Epithelial cell of prostate (primary cell): ENCODE data around the gene SERPINB8.
"Not testable (repeated sequence)": the region's sequence is repeated elsewhere in the genome, so short reads cannot be mapped to it uniquely, and the experiment has no call there.

Source experiments
- DNase-seq: peaks from one replicate; pipeline ENCODE4 v3.0.0-alpha.2; 2011; ENCODE audit warnings: low read depth, low spot score
- H3K27ac ChIP-seq: fragments of 450-650 bp; 2 replicates; pipeline ENCODE4 v1.5.1; 2017; ENCODE audit warnings: mild to moderate bottlenecking

Gene SERPINB8, protein sequence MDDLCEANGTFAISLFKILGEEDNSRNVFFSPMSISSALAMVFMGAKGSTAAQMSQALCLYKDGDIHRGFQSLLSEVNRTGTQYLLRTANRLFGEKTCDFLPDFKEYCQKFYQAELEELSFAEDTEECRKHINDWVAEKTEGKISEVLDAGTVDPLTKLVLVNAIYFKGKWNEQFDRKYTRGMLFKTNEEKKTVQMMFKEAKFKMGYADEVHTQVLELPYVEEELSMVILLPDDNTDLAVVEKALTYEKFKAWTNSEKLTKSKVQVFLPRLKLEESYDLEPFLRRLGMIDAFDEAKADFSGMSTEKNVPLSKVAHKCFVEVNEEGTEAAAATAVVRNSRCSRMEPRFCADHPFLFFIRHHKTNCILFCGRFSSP

DNA sequence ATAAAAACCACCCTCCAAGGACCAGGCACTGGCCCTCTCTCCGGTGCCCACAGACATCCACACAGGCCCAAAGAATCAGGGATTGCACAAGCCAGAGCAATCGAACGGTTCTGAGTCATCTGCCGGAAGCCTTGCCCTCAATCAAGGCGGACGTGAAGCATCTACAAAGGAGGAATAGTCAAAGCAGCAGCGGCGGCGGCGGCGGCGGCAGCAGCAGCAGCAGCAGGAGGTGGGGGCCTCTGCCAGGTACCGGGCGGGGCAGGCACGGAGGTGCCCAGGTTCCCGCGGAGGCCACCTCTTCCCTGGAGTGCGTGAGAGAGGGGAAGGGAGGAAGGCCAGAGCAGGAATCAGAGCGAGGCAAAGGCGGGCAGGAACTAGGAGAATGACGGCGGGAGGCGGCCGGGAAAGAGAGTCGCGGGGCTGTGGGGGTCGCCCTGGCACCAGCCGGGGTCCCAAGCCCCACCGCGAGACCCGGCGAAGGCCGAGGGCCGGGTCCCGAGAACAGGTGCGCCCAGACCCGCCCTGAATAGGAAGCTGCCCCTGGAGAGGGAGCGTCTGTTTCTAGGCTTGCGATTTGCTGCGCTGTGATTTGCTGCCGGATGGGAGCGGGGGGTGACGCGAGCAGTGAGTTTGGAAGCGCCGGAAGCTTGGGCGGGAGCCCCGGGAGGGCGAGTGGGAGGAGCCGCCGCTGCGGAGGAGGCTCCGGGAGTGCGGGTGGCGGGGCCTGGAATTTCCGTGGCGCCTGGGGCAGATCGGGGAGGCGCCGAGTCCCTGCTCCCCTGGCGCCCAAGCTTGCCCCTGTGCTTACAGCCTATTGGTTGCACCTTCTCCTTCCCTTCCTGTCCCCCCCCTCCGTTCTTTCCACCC lies at the start of gene SERPINB8:
Gene SERPINB8 (plus strand): TSS at position 140 of the 867 bp plus-strand sequence. CDS start 8,228 bp downstream, outside the sequence.
- peak within 1 kb of the TSS; percentile 100 for H3K27ac ChIP-seq
- DNase-seq: peak; percentile 86

DNA sequence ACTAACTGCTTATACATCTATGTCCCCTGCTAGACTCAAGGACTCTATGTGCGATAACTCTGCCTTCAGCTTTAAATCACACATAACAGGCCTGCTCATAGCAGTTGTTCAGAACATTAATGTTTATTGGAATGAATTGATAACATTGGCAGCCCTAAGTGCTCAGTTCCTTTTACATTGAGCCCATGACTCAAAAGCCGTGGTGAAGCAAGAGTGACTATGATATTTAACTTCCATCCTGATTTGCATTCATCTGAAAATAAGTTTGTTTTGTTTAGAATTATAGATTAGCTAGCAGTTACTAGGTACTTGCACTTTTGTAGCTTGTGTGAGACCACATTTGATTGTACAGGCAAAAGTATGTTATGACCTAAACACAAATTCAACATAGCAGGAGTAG lies 47.8 kb upstream of the SERPINB8 start:
- no peak for DNase-seq
- no peak overlapping the region for H3K27ac ChIP-seq

DNA sequence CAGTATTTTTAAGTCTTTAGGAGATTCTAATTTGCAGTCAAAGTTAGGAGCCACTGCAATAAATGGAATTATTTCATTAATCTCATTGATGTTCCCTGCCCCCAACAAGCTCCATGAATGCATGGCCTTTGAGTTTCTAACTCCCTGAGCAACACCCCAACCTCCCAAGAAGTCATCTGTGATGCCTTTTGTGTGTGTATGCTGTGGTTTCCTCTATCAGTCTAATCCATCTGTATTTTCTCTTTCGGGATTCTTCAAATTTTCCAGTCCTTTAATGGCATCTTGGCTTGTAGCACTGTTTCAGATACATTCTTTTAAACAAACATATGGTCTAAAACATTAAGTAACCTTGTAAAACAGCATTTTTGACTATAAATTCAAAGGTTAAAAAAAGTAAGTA lies 45.3 kb upstream of the SERPINB8 start:
- no peak overlapping the region for H3K27ac ChIP-seq
- no peak for DNase-seq

DNA sequence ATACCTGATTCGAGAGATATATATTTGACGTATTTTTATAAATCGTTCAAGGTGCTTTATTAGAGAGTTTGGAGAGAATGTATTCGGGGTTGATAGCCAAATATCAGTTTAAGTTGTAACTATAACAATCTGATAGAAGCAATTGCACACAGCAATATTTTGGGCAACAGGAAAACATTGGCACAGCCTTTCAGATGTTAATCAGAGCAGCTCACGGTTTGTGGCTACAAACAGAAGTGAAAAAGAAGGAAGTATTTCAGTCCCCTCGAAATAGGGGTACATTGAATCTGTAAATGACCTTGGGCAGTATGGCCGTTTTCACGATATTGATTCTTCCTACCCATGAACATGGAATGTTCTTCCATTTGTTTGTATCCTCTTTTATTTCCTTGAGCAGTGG lies 41.5 kb upstream of the SERPINB8 start:
- no peak for DNase-seq
- no peak overlapping the region for H3K27ac ChIP-seq

DNA sequence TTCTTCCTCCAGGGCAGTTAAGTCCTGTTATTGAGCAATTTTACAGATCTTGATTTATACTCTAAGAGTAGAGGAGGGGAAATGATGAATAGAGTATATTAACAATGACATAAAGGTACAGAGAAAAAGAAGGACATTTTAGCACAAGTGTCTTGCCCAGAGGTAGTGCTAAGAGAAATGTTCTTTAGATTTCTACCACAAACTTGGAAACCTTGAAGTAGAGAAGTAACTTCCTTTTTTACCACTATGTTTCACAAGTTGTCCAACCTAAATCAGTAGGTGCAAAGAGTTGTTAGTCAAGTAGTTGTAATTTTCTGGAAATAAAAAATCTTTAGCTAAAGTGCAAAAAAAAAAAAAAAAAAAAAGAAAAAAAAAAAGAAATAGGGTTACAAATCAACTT lies 40.5 kb upstream of the SERPINB8 start:
- H3K27ac ChIP-seq, DNase-seq: not testable (repeated sequence)

DNA sequence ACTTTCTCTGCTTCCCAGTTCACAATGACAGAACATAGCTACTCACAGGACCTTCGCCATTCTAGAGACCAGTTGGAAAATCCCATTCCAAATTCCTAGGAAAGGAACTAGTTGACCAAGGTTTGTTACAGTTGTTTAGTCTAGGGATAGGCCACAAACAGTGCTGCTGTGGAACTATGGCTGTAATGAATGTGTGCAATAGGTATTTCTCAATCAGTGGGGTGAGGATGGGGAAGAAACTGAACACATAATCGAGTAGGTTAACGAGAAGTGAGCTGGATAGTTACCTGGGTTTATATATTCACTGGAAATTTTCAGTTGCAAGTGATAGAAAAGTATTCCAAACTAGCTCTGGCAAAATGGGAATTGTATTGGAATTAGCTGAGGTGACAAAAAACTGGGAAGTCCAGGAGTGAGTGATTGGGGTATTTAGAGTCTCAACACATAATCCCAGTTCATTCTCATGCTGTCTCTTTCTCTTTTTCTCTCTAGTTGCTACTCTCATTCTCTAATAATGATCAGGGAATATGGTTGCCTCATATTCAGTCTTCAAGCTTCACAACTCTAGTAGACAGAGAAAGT lies 39.0 kb upstream of the SERPINB8 start:
- DNase-seq: no peak

DNA sequence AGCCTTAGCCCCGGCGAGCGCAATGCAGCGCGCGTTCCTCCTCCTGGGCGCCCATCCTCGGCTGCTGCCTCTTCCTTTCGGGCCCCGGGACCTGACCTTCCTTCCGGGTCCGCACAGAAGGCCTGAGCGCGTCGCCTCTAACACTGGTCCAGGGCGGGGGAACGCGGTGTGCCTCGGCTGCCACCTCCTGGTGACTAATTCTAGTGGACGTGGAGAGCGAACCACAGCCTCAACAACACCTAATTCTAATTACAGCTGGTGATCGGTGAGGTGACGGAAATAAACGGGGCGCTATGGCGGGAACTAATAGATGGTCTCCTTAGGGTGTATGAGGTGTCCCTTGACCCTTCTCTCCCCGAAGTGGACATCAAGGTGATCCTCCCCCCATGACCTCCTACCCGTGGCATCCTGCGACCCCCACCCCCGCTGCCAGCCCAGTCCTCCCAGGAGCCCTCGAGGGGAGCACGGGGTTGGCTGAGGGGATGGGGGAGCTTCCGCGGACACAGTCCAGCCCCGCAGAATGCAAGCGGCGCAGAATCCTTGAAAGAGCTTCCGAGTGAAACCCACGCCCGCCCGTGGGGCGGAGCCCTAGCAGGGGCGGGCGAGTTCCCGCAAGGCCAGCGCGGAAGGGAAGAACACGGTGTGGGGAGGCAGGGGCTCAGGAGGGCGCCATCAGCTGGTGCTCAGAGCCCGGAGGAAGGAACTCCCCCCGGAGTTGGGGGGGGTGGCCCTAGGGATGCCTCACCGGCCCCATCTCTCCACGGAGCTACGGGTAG lies 33.5 kb upstream of the SERPINB8 start:
- DNase-seq: peak; percentile 24
- no peak overlapping the region for H3K27ac ChIP-seq

More for the DNA sequence above, 39.0 kb upstream of the SERPINB8 start:
- H3K27ac ChIP-seq: no peak overlapping the region

DNA sequence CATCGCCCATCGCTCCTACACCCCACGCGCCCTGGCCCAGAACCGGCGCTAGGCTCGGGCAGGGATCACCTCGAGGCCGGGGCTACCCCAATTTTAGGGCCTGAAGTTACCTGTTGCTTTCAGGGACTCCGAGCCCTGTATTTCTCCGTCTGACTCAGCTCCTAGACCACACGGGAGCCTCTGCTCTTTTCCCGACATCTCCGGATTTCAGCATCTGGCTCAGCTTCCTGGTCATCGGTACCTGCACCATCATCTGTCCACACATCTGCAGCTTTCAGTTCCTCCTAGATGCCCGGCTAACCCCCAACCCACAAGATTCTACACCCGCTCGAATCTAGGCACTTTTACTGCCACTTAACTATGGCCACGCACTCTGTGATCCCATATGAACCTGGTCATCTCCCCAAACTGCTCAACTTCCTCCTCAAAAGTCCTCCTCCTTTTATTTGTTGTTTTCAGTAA lies 32.9 kb upstream of the SERPINB8 start:
- no peak overlapping the region for H3K27ac ChIP-seq
- no peak for DNase-seq

DNA sequence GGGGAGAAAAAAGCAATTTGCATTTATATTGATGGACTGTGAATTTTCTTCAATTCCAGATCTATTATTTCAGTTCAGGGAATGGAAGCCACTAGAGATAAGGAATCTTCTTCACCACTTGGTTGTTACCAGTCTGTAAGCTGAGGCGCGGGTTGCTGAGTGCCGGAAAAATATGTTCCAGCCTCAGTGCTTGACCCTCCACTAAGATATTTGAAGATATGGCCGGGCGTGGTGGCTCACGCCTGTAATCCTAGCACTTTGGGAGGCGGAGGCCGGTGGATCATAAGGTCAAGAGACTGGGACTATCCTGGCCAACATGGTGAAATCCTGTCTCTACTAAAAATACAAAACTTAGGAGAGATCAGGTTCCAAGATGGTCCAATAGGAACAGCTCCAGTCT lies 29.9 kb upstream of the SERPINB8 start:
- no peak for DNase-seq
- H3K27ac ChIP-seq: no peak overlapping the region

DNA sequence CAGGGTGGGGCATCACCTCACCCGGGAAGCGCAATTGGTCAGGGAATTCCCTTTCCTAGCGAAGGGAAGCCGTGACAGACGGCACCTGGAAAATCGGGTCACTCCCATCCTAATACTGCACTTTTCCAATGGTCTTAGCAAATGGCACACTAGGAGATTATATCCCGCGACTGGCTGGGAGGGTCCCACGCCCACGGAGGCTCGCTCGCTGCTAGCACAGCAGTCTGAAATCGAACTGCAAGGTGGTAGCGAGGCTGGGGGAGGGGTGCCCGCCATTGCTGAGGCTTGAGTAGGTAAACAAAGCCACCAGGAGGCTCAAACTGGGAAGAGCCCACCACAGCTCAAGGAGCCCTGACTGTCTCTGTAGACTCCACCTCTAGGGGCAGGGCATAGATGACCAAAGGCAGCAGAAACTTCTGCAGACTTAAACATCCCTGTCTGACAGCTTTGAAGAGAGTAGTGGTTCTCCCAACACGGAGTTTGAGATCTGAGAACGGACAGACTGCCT lies 29.3 kb upstream of the SERPINB8 start:
- DNase-seq, H3K27ac ChIP-seq: not testable (repeated sequence)

DNA sequence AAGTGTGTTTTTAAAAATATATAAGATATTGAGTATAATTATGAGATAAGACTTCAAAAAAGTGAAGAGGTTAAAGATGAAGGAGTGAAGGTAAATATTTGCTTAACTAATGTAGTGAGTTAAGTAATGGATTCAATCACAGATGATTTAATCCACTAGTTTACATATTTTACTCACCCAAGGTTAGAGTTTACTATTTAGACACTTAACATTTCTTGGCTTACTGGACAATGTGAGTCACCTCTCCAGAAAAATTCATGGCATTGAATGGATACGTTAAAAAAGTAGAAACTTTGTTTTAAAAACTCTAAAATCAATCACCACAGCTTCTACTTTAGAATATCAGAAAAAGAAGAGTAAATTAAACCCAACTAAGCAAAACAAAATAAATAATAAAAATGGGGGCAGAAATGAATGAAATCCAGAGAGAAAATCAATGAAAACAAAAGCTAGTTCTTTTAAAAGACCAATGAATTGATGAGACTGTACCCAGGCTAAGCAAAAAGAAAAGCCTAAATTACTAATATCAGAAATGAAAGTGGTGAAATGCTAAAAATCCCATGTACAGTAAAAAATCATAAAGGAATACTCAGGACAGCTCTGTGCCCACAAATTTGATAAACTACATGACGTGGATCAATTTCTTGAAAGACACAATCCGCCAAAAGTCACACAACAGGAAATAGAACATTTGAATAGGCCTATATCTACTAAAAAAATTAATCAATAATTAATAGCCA lies 22.7 kb upstream of the SERPINB8 start:
- H3K27ac ChIP-seq: no peak overlapping the region
- no peak for DNase-seq

DNA sequence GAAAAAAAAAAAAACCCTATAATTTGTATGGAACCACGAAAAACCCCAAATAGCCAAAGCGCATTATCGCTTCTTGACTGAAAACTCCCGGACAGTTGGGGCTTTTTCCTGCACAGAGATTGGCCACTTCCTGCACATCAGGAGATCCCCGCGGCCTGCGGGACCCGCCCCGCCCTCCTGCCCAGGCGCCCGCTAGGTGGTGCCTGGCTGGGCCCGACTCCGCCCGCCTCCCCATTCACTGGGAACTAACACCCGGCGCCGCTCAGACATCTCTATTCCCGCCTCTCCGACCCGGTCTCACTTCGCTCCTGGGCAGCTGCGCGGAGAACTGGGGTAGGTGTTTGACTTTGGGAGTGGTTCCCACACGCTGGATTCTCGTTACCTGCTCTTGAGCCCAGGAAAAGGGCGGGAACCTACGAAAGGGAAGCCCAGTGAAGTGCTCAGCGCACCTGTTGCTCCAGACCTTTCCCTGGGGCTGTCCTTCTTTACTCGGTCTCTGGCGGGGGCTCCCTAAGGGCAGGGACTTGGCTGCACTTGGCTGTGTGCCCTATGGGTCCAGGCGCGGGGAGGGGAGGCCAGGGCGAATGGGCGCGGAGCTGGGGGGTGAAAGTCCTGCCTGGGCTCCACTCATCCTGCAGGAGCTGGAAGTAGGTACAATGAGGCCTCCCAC lies 20.7 kb upstream of the SERPINB8 start, which contains the start of gene HMSD:
Gene HMSD (plus strand): TSS at position 234 of the 670 bp plus-strand sequence. CDS start 4,155 bp downstream, outside the sequence.
- no peak for DNase-seq
- no peak within 1 kb of the TSS for H3K27ac ChIP-seq

DNA sequence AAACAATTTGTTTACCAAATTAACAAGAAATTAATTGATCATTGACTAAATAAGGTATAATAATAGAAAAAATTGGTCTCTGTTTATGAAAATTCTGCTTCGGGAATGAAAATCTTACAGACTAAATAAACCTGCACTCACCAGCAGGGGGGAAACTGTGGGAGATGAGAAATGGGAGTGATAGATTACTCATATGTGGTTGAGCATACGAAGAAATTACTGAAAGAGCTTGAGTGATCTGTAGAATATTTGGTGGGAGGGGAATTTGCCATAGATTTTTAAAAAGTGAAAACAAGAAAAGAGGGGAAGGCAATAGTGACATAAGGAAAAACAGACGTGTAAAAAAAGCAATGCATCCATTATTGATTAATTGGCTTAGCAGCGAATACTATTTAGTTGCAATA lies 18.6 kb upstream of the SERPINB8 start:
- DNase-seq: no peak

DNA sequence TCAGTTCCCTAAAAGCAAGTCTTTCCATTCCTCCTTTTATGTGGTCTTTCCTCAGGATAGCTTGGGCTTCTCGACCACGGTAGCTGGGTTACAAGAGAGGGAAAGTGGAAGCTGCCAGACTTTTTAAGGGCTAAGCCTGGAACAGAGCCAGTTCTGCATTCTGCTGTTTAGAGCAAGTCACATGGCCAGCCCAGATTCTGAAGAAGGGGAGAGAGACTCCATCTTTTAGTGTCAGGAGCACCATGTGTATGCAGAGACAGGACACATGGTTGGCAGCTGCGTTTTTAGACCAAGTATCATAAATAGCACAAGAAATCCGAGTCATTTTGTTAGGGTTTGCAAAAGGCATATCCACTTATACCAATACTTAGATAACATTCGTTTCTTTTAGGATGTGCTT lies 16.1 kb upstream of the SERPINB8 start:
- no peak overlapping the region for H3K27ac ChIP-seq
- DNase-seq: no peak

More for the DNA sequence above, 18.6 kb upstream of the SERPINB8 start:
- H3K27ac ChIP-seq: no peak overlapping the region

DNA sequence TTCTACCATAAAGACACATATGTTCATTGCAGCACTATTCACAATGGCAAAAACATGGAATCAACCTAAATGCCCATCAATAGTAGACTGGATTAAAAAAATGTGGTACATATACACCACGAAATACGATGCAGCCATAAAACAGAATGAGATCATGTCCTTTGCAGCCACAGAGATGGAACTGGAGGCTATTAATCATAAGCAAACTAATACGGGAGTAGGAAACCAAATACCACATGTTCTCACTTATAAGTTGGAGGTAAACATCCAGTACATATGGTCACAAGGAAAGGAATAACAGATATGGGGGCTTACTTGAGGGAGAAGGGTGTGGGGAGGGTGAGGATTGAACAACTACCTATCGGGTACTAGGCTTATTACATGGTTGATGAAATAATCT lies 13.1 kb upstream of the SERPINB8 start:
- no peak for DNase-seq
- no peak overlapping the region for H3K27ac ChIP-seq

DNA sequence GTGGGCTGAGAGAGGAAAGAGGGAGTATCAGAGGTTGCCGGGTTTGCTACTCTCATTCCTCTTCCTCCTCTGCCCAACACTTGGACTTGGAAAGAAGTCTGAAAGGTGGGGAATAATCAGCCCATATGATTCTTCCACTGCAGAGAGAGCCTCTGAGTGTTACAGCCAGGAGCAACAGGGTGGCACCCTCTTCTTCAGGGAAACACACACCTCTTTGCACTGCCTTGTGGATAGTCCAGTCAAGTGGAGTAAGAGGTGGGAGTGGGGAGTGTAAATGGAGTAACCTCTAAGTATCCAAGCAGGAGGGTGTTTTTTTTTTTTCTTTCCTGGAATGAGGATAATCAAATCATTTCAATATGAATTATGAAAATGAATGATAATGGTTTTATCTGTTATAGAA lies 9.0 kb upstream of the SERPINB8 start:
- no peak overlapping the region for H3K27ac ChIP-seq
- no peak for DNase-seq

DNA sequence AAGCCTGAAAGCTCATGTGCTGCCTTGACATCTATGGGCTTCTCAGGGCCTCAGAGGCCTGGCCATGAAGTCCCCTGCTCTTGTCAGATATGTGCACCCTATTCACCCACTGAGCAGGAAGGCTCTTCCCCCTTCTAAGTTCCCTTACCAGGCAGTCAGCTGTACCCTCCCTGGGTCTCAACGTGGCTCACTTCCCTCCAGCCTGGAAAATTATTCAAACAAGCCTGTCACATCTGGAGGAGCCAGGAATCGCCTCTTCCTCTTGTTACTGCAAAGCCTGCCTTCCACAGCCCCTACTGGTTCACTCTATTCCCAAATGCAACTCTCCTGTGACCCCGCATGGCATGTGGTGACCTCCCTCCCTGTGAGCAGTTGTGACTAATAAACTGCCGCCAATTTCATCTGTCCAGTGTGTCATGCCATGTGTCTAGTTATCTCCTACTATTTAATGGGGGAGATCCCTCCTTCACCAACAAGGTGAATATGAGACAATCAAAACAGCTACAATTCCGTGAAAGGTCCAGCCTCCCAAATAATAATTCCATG lies 8.4 kb upstream of the SERPINB8 start:
- H3K27ac ChIP-seq: no peak overlapping the region
- no peak for DNase-seq

DNA sequence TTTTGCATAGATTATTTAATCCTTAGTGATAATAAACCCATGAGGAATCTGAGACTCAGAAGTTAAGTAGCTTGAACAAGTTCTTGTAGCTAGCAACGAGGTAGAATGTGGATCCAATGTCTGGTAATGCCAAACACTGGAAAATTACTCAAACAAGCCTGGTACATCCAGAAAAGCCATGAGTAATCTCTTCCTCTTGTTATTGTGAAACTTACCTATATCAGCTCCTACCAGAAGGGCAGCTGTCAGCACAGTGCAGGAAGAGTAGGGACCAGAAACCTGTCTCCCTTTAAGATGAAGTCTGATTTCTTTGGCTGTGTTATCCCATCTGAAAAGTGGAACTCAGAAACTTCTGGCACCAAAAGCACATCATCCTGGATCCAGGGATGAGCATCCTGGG lies 7.7 kb upstream of the SERPINB8 start:
- no peak overlapping the region for H3K27ac ChIP-seq
- no peak for DNase-seq
